Activated CD4-positive, alpha-beta T cell treated with anti-CD3 and anti-CD28 coated beads, Interleukin-2, amount 10 ng/mL, durations not matched to agents 24 days and 14 days (primary cell): ENCODE measurements around the gene PTBP1. TPM values are rescaled to one million over a fixed set of nuclear protein-coding genes. Genes with fewer than 3 reads are reported as not detected.

Source experiments
- DNase-seq: peaks from one replicate; pipeline ENCODE4 v3.0.0; 2022
- H3K27ac Mint-ChIP-seq: one replicate; pipeline ENCODE4 v1.8.0; 2022; ENCODE audit warnings: mild to moderate bottlenecking, mixed read lengths
- H3K27me3 Mint-ChIP-seq: one replicate; pipeline ENCODE4 v1.8.0; 2022; ENCODE audit warnings: mixed read lengths
- H3K36me3 Mint-ChIP-seq: one replicate; pipeline ENCODE4 v1.8.0; 2022; ENCODE audit warnings: low read depth, mild to moderate bottlenecking, mixed read lengths
- H3K4me1 Mint-ChIP-seq: one replicate; pipeline ENCODE4 v1.8.0; 2021; ENCODE audit warnings: mixed read lengths
- H3K4me3 Mint-ChIP-seq: one replicate; pipeline ENCODE4 v1.8.0; 2022; ENCODE audit warnings: mild to moderate bottlenecking, moderate library complexity, mixed read lengths
- H3K9me3 Mint-ChIP-seq: one replicate; pipeline ENCODE4 v1.8.0; 2021; ENCODE audit warnings: mixed read lengths
- intact Hi-C: fragments of 100-400 bp; cut with micrococcal nuclease; formaldehyde crosslinking; loops from one replicate; pipeline ENCODE4 v1.15.1; 2023
- total RNA-seq: library from RNA; stranded (reverse); gene quantifications from 2 replicates; pipeline ENCODE4 v1.2.3, GENCODE V29; 2022

PTBP1 gene
- total RNA-seq = 789 and 832 TPM in 2 replicates

DNA sequence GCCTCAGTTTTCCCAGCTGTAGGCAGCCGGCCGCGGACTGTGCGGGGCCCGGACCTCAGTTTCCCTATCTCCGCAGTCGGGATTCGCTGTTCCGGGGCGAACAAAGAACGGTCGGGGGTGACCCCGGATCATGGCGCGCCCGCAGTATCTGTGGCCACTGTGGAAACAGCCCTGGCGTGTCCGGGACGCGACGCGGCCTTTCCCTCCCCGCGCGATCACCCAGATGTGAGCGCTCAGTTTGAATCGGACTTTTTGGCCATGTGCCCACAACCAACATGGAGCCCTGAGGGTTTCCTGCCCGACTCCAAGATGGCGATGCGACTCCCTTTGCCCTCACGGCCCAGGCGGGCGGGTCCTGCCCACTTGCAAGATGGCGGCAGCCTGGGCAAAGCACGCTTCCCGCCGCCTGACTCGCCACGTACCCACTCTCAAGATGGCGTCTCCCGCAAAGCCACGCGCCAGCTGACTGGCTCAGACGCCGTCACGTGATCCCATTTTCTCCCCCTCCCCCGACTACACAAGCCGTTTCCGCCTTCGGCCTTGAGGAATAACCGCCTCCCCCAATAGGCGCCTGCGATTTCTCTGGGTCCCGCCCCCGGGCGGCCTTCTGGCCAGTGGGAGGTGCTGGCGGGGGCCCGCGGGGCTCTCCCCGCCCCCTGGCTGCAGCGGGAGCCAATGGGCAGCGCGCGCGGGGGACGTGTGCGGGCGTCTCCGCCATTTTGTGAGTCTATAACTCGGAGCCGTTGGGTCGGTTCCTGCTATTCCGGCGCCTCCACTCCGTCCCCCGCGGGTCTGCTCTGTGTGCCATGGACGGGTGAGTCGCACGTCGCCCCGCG, at the start of gene PTBP1:
TSS of gene PTBP1 (plus strand) at position 761 of the 836 bp plus-strand sequence. CDS start at position 807, 46 bp downstream.
- Mint-ChIP-seq H3K36me3 (peaks cover 33% of the 10 kb centered on the region), H3K27ac (peak within 1 kb of the TSS; percentile 95)
- peak; percentile 100 for DNase-seq

DNA sequence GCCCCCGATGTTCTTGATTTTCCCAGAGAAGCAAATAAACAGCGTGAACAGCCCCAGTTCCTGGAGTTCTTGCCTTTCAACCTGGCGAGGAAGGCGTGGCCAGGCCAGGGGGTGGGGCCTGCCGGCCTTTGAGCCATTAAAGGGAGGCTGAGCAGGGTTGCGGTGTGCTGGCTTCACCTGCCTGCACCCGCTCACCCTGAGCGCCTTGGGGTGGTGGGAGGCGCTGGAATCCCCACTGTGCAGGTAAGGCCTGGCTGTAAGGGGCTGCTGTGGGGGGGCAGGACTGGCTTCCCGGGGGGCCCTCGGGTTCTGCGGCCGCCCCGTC, 49.0 kb upstream of the PTBP1 start:
- H3K27ac Mint-ChIP-seq = no peak overlapping the region
- H3K36me3 Mint-ChIP-seq = no peaks in the 10 kb centered on the region
- H3K4me1 Mint-ChIP-seq = no peaks in the 10 kb centered on the region
- DNase-seq = no peak
- H3K27me3 Mint-ChIP-seq = no peaks in the 10 kb centered on the region
- intact Hi-C loops = no loop called here
- H3K9me3 Mint-ChIP-seq = no peaks in the 10 kb centered on the region
- H3K4me3 Mint-ChIP-seq = no peak overlapping the region

More for the DNA sequence above, at the start of gene PTBP1:
- H3K27me3 Mint-ChIP-seq = peaks cover 1% of the 10 kb centered on the region
- peak within 1 kb of the TSS; percentile 92 for H3K4me3 Mint-ChIP-seq
- H3K9me3 Mint-ChIP-seq = no peaks in the 10 kb centered on the region
- H3K4me1 Mint-ChIP-seq = peaks cover 25% of the 10 kb centered on the region
- intact Hi-C loops = loop anchor here (1.0 to 2.0 kb wide), 7 partner anchors 26 to 610 kb away; partner anchors contain the start of genes DAZAP1, MIDN, POLRMT and RNF126

DNA sequence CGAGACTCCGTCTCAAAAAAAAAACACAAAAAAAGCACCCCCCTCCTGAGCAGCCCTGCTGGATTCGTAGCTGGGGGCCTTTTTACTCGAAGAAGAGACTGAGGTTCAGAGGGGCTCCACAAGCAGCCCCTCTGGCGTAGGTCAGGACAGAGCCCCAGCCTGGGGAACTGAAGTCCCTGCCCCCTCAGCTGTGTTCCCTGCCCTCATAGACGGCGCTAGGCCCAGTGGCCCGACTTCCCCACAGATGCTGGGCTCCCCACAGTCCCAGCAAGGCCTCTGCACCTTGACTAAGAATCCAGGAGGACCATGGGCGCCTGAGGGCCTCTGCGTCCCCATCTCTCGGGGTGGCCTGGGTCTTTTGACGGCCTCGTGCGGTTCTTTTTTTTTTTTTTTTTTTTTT, 47.4 kb upstream of the PTBP1 start:
- H3K27me3 Mint-ChIP-seq = no peaks in the 10 kb centered on the region

DNA sequence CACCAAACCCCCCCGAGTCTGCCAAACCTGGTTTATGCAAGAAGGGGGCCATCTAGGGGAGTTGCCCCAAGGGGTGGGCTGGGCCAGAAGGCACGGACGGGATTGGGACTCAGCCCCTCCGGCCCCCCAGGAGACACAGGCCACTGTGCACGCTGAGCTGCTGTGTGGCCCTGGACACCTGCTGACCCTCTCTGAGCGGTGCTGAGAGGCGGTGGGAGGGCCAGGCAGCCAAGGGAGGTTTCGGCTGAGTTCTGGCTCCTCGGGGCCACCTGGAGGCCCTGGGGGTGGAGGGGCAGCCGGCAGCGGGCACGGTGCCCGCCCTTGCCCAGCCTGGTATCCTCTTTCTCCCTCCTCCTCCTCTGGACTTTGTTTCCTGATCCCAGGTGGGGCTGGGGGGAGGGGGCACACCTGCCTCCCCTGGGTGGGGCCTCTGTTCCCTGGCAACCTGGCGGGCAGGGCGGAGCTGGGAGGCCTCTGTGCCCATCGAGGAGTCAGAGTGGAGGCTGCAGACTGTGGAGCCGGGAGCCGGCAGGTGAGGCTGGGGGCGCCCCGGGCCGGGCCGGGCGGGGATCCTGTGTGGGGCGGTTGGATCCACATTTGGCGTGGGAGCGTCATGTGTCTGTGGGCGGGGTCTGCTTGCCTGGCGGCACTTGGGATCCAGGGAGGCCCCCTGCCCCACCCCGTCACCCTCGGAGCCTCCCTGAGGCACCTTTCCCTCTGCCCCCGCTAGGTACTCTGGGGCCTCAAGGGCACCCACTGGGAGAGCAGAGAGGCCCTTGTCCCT, 46.4 kb upstream of the PTBP1 start, which contains the start of gene MISP:
TSS of gene MISP (plus strand) at position 473 of the 784 bp plus-strand sequence. CDS start 5,835 bp downstream, outside the sequence.
- no peaks in the 10 kb centered on the region for H3K4me1 Mint-ChIP-seq
- no peak within 1 kb of the TSS for H3K27ac Mint-ChIP-seq
- H3K9me3 Mint-ChIP-seq = no peaks in the 10 kb centered on the region
- no peak within 1 kb of the TSS for H3K4me3 Mint-ChIP-seq
- no peaks in the 10 kb centered on the region for H3K27me3 Mint-ChIP-seq
- H3K36me3 Mint-ChIP-seq = no peaks in the 10 kb centered on the region
- DNase-seq = no peak
- intact Hi-C loops = no loop called here

More for the DNA sequence above, 47.4 kb upstream of the PTBP1 start:
- Mint-ChIP-seq H3K4me3 (no peak overlapping the region), H3K27ac (no peak overlapping the region), H3K9me3 (no peaks in the 10 kb centered on the region), H3K36me3 (no peaks in the 10 kb centered on the region), H3K4me1 (no peaks in the 10 kb centered on the region)
- intact Hi-C loops = no loop called here
- no peak for DNase-seq

DNA sequence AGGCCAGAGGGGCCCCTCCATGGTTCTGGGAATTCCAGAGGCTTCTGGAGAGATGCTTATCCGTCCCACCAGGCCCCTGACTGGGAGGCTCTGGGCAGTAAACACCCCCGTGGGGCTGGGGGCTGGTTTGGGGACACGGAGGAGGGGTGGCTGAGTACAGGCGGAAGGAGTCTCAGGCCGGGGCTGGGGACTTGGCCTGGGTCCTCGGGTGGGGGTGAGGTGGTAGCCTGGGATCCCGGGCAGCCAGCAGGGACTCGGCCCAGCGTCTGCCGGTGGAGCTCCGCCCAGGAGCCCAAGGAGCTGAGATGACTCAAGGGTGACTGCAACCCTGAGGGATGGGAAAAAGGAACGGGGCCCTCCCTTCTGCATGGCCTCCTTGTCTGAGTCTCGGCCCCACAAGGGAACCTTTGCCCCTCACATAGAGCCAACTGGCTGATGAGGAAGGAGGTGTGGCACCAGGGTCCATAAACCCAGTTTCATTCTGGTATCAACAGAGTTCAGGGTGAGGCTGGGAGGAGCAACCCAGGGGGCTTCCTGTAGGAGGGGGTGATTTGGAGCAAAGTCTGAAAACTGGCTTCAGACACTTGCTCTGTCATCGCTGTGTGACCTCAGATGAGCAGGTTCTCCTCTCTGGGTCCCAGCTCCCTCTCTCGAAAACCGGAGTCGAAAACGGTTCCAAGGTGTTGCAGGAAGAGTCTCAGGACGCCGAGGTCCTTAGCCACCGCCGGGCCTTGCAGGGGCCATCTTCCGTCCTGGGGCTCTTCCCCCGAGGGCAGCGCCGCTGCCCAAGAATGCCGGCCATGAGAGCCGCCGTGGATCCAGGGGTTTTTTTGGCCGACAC, 45.5 kb upstream of the PTBP1 start:
- intact Hi-C loops = no loop called here
- Mint-ChIP-seq H3K9me3 (no peaks in the 10 kb centered on the region), H3K4me3 (no peak overlapping the region), H3K4me1 (no peaks in the 10 kb centered on the region), H3K27ac (no peak overlapping the region), H3K36me3 (no peaks in the 10 kb centered on the region), H3K27me3 (no peaks in the 10 kb centered on the region)
- no peak for DNase-seq

DNA sequence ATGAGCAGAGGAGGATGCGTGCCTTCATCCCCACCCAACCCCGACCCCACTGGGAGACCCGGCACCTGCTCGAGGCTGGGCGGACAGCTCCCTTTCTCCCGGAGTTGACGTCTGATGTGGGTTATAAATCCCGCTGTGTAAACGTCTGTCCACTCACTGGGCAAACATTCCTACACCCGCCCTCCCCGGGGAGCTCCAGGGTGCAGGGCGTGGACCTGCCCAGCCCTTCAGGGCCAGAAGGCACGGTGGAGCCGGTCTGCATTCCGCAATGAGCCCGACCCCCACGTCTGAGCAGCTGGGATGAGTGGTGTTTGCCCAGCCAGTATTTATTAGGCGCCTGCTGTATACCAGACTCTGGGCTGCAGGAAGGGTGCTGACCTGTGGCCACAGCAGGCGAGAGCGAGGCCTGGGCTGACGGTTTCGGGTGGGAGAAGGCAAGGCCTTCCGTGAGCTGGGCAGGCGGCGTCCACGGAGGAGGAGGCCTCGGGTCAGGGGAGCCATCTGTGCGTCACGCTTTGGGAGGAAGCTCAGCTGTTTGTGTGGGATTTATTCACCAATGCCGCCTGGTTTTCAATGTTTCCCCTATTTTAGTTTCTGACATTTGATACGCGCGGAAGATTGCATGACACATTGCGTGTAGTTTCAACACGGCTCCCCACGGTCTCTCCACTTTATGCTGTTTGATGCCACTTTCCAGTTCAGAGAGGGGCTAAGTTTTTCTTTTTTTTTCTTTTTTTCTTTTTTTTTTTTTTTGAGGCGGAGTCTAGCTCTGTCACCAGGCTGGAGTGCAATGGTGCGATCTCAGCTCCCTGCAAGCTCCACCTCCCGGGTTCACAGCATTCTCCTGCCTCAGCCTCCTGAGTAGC, 44.4 kb upstream of the PTBP1 start:
- Mint-ChIP-seq H3K4me1 (no peaks in the 10 kb centered on the region), H3K9me3 (no peaks in the 10 kb centered on the region), H3K36me3 (no peaks in the 10 kb centered on the region), H3K4me3 (no peak overlapping the region), H3K27me3 (no peaks in the 10 kb centered on the region), H3K27ac (no peak overlapping the region)
- intact Hi-C loops = no loop called here
- DNase-seq = no peak

DNA sequence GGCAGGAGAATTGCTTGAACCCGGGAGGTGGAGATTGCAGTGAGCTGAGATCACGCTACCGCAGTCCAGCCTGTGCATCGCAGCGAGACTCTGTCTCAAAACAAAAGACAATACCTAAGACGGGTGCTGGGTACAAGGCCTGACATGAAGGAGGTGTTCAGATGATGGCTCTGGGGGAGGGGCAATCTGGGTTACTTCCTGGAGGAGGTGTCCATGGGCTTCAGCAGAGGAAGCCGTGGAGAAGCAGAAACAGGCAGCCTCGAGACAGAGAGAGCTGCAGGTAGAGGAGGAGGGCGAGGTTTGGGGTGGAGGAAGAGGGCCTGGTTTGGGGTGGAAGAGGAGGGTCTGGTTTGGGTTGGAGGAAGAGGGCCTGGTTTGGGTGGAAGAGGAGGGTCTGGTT, 42.7 kb upstream of the PTBP1 start:
- Mint-ChIP-seq H3K4me1 (no peaks in the 10 kb centered on the region), H3K9me3 (peaks cover under 1% of the 10 kb centered on the region), H3K4me3 (no peak overlapping the region), H3K27me3 (no peaks in the 10 kb centered on the region), H3K27ac (no peak overlapping the region), H3K36me3 (peaks cover under 1% of the 10 kb centered on the region)
- intact Hi-C loops = no loop called here
- DNase-seq = no peak

DNA sequence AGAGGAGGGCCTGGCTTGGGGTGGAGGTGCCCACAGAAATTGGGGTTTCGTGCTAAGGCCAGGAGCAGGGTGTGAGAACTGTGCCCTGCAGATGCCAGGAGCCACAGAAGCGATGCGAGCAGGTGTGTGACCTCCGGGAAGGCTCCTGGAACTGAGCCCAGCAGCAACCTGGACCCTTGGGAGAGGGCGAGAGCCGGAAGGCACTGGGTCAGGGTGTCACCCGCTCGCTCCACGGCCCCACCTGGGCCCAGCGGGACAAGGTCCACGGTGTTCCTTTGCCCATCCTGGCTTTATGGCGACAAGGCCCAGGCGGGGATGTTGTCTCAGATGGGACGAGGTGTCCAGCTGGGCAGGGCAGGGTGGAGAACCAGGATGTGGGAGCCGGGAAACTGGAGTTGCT, 42.2 kb upstream of the PTBP1 start:
- H3K4me1 Mint-ChIP-seq = no peaks in the 10 kb centered on the region
- no peak for DNase-seq
- no peak overlapping the region for H3K27ac Mint-ChIP-seq
- no peaks in the 10 kb centered on the region for H3K27me3 Mint-ChIP-seq
- intact Hi-C loops = no loop called here
- peaks cover 3% of the 10 kb centered on the region for H3K36me3 Mint-ChIP-seq
- no peak overlapping the region for H3K4me3 Mint-ChIP-seq
- H3K9me3 Mint-ChIP-seq = peaks cover 4% of the 10 kb centered on the region

DNA sequence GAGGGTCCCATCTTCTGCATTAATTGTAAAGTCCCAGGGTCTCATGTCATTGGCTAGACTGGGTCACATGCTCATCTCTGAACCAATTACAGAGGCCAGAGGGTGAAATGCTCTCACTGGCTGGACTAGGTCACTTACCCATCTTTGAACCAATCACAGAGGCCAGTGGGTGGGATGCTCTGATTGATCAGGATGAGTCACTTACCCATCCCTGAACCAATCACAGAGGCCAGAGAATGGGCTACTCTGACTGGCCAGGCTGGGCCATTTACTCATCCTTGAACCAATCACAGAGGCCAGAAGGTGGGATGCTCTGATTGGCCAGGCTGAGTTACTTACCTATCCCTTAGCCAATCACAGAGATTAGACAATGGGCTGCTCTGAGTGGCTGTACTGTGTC, 41.0 kb upstream of the PTBP1 start:
- DNase-seq = no peak
- Mint-ChIP-seq H3K36me3 (peaks cover 3% of the 10 kb centered on the region), H3K4me1 (no peaks in the 10 kb centered on the region), H3K4me3 (no peak overlapping the region), H3K27me3 (no peaks in the 10 kb centered on the region), H3K27ac (no peak overlapping the region), H3K9me3 (peaks cover 4% of the 10 kb centered on the region)
- intact Hi-C loops = no loop called here

DNA sequence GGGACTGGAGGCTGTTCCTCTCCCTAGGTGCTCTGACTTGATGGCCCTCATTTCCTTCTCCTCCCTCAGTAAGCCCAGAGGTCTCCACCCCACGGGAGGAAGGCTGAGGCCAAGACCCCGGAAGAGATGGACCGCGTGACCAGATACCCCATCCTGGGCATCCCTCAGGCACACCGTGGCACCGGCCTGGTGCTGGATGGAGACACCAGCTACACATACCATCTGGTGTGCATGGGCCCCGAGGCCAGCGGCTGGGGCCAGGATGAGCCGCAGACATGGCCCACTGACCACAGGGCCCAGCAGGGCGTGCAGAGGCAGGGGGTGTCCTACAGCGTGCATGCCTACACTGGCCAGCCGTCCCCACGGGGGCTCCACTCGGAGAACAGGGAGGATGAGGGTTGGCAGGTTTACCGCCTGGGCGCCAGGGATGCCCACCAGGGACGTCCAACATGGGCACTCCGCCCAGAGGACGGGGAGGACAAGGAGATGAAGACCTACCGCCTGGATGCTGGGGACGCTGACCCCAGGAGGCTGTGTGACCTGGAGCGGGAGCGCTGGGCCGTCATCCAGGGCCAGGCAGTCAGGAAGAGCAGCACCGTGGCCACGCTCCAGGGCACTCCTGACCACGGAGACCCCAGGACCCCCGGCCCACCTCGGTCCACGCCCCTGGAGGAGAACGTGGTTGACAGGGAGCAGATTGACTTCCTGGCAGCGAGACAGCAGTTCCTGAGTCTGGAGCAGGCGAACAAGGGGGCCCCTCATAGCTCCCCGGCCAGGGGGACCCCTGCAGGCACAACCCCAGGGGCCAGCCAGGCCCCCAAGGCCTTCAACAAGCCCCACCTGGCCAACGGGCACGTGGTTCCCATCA, 40.2 kb upstream of the PTBP1 start:
- Mint-ChIP-seq H3K9me3 (peaks cover 4% of the 10 kb centered on the region), H3K27ac (no peak overlapping the region), H3K4me1 (no peaks in the 10 kb centered on the region), H3K36me3 (peaks cover 3% of the 10 kb centered on the region), H3K27me3 (no peaks in the 10 kb centered on the region), H3K4me3 (no peak overlapping the region)
- DNase-seq = no peak
- intact Hi-C loops = no loop called here

DNA sequence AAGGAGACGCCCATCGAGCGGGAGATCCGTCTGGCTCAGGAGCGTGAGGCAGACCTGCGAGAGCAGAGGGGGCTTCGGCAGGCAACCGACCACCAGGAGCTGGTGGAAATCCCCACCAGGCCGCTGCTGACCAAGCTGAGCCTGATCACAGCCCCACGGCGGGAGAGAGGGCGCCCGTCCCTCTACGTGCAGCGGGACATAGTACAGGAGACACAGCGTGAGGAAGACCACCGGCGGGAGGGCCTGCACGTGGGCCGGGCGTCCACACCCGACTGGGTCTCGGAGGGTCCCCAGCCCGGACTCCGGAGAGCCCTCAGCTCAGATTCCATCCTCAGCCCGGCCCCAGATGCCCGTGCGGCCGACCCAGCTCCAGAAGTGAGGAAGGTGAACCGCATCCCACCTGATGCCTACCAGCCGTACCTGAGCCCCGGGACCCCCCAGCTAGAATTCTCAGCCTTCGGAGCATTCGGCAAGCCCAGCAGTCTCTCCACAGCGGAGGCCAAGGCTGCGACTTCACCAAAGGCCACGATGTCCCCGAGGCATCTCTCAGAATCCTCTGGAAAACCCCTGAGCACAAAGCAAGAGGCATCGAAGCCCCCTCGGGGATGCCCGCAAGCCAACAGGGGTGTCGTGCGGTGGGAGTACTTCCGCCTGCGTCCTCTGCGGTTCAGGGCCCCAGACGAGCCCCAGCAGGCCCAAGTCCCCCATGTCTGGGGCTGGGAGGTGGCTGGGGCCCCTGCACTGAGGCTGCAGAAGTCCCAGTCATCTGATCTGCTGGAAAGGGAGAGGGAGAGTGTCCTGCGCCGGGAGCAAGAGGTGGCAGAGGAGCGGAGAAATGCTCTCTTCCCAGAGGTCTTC, 39.2 kb upstream of the PTBP1 start:
- Mint-ChIP-seq H3K36me3 (peaks cover 3% of the 10 kb centered on the region), H3K27ac (no peak overlapping the region), H3K4me3 (no peak overlapping the region), H3K9me3 (peaks cover 4% of the 10 kb centered on the region), H3K27me3 (no peaks in the 10 kb centered on the region), H3K4me1 (no peaks in the 10 kb centered on the region)
- intact Hi-C loops = no loop called here
- DNase-seq = no peak

DNA sequence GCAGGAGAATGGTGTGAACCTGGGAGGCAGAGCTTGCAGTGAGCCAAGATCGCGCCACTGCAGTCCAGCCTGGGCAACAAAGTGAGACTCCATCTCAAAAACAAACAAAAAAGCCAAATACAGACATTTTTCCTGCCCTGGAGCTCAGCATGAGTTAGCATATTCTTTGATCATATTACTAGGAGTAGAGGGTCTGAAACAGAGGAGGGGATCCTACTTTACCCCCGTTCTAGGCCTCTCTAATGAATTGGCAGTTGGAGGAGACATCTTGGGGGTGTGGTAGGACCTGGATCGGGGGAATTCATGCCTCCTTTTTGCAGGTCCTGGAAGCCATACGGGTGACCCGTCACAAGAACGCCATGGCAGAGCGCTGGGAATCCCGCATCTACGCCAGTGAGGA, 34.1 kb upstream of the PTBP1 start:
- H3K4me3 Mint-ChIP-seq = no peak overlapping the region
- H3K27ac Mint-ChIP-seq = no peak overlapping the region
- H3K27me3 Mint-ChIP-seq = no peaks in the 10 kb centered on the region
- peaks cover 3% of the 10 kb centered on the region for H3K36me3 Mint-ChIP-seq
- no peaks in the 10 kb centered on the region for H3K4me1 Mint-ChIP-seq
- H3K9me3 Mint-ChIP-seq = peaks cover 4% of the 10 kb centered on the region
- DNase-seq = no peak
- intact Hi-C loops = no loop called here
